Endothelial cell of hepatic sinusoid (primary cell): ENCODE data around the gene BLM.

ENCODE experiments used
- in situ Hi-C: cut with HindIII; loops from 2 replicates; pipeline ENCODE4 v1.10.0; 2017; ENCODE audit warnings: low sequenced_read_pairs

Gene BLM

GRCh38 chr15:90774731-90775514 is 57.8 kb downstream of the BLM start:
- in situ Hi-C loops: no loop called here

GRCh38 chr15:90780916-90781315 is 63.8 kb downstream of the BLM start:
- in situ Hi-C loops: no loop called here

GRCh38 chr15:90782442-90782841 is 65.3 kb downstream of the BLM start:
- in situ Hi-C loops: no loop called here

GRCh38 chr15:90787881-90788280 is 70.7 kb downstream of the BLM start:
- in situ Hi-C loops: no loop called here

GRCh38 chr15:90789462-90789861 is 72.3 kb downstream of the BLM start:
- in situ Hi-C loops: no loop called here

GRCh38 chr15:90790057-90790456 is 72.9 kb downstream of the BLM start:
- in situ Hi-C loops: no loop called here

GRCh38 chr15:90790561-90790960 is 73.4 kb downstream of the BLM start:
- in situ Hi-C loops: no loop called here

GRCh38 chr15:90794538-90794937 is 77.4 kb downstream of the BLM start:
- in situ Hi-C loops: no loop called here

- in situ Hi-C loops: loop anchor here (5.0 kb wide), 1 partner anchor 62 kb away; no protein-coding TSS in a partner anchor
Measured at GRCh38 chr15:90799639-90800170, 82.6 kb downstream of the BLM start.

- in situ Hi-C loops: no loop called here
Measured at GRCh38 chr15:90801803-90802202, 84.7 kb downstream of the BLM start.

- in situ Hi-C loops: no loop called here
Measured at GRCh38 chr15:90807074-90807785, 90.1 kb downstream of the BLM start.

GRCh38 chr15:90807786-90808086 is 90.6 kb downstream of the BLM start:
- in situ Hi-C loops: no loop called here

- in situ Hi-C loops: no loop called here
Measured at GRCh38 chr15:90808517-90809235, 91.5 kb downstream of the BLM start.

- in situ Hi-C loops: no loop called here
Measured at GRCh38 chr15:90809536-90809935, 92.4 kb downstream of the BLM start.

- in situ Hi-C loops: no loop called here
Measured at GRCh38 chr15:90810354-90810753, 93.2 kb downstream of the BLM start.

- in situ Hi-C loops: no loop called here
Measured at GRCh38 chr15:90812171-90812957, 95.2 kb downstream of the BLM start.

- in situ Hi-C loops: no loop called here
Measured at GRCh38 chr15:90812958-90813265, 95.8 kb downstream of the BLM start.

GRCh38 chr15:90813796-90814190 is 96.6 kb downstream of the BLM start:
- in situ Hi-C loops: no loop called here

GRCh38 chr15:90814191-90814821 is 97.2 kb downstream of the BLM start:
- in situ Hi-C loops: no loop called here

- in situ Hi-C loops: no loop called here
Measured at GRCh38 chr15:90816401-90817116, 99.4 kb downstream of the BLM start.
